ENCODE measurements around the gene PDGFD. TPM values are rescaled to one million over a fixed set of nuclear protein-coding genes. Genes with fewer than 3 reads are reported as not detected.

Gene PDGFD
- total RNA-seq, 1 donor from 2014 or later = 3.4 TPM

DNA sequence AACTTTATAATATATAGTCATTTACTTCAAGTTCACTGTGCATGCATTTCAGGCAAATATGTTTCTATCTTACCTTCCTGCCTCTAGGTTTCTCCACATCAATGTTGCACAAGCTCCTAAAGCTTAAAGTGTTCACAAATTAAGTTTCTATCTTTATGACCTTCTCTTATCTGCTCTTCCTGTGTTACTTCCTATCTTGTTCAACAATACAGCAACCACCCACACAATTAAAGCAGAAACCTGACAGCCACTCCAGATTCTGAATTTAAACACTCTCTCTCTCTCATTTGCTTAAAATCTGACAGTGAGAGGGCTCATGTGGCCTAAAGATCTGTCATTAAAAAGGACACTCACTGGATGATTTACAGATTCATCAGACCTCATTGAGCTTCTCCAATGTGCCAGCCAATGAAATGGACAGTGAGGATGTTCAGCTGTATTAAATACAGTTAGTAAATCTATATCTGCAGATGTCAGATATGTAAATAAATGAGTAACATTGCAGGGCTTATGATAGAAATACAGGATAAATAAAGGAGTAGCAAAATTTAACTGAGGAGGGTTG is 10.9 kb downstream of the PDGFD start:
- Histone ChIP-seq H3K27me3 (ENCODE audit: control insufficient read depth, insufficient read depth, low read length) (no peaks in the 10 kb centered on the region), H3K36me3 (ENCODE audit: control insufficient read depth, insufficient read depth, low read length) (no peaks in the 10 kb centered on the region), H3K4me3 (ENCODE audit: low read depth, low read length) (no peak overlapping the region)
- TF ChIP-seq, protein P1, sequence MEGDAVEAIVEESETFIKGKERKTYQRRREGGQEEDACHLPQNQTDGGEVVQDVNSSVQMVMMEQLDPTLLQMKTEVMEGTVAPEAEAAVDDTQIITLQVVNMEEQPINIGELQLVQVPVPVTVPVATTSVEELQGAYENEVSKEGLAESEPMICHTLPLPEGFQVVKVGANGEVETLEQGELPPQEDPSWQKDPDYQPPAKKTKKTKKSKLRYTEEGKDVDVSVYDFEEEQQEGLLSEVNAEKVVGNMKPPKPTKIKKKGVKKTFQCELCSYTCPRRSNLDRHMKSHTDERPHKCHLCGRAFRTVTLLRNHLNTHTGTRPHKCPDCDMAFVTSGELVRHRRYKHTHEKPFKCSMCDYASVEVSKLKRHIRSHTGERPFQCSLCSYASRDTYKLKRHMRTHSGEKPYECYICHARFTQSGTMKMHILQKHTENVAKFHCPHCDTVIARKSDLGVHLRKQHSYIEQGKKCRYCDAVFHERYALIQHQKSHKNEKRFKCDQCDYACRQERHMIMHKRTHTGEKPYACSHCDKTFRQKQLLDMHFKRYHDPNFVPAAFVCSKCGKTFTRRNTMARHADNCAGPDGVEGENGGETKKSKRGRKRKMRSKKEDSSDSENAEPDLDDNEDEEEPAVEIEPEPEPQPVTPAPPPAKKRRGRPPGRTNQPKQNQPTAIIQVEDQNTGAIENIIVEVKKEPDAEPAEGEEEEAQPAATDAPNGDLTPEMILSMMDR (IDR thresholded peaks at IDR 0.05; ENCODE audit: insufficient read depth, low read length, poor library complexity, severe bottlenecking) = no peak
- DNase-seq (ENCODE audit: low read depth) = no peak

DNA sequence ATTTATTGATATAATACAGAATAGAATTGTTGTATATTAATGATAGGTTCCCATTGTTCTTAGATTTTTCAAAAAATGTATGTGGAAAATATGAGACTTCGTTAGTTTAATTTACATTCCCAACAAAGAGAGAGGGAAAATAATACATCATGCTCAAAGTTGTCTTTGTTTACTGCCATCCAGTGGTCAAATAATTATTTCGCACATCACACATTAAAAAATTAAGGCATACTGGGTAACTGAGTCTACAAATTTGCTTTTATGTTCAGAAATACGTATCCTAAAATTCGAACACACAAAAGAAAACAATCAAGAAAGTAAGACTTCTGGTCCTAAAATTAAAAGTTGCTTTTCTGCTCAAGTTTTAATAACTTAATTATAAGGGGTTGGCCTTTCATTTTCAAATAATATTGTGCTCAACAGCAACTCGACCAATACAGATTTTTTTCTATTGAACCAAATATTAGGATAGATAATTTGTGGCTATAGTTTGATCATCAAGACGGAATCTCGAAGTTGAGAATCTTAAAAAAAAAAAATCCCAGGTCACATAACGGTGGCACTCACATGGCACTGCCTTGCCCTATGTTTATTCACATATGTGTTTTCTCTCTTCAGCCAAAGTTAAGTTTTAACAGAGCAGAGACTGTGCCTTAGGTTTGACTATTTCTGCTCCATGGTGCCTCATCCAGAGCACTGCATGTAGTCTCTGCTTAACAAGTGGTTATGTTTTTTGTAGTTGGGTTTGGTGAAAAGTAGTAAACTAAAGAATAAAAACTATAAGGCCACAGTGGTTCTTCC is 12.3 kb downstream of the PDGFD start:
- H3K36me3 ChIP-seq (ENCODE audit: control insufficient read depth, insufficient read depth, low read length) = no peaks in the 10 kb centered on the region
- no peaks in the 10 kb centered on the region for H3K27me3 ChIP-seq (ENCODE audit: control insufficient read depth, insufficient read depth, low read length)
- TF ChIP-seq, protein P1 (IDR thresholded peaks at IDR 0.05; ENCODE audit: insufficient read depth, low read length, poor library complexity, severe bottlenecking) = peak; percentile 27
- no peak overlapping the region for H3K4me3 ChIP-seq (ENCODE audit: low read depth, low read length)
- DNase-seq (ENCODE audit: low read depth) = no peak

DNA sequence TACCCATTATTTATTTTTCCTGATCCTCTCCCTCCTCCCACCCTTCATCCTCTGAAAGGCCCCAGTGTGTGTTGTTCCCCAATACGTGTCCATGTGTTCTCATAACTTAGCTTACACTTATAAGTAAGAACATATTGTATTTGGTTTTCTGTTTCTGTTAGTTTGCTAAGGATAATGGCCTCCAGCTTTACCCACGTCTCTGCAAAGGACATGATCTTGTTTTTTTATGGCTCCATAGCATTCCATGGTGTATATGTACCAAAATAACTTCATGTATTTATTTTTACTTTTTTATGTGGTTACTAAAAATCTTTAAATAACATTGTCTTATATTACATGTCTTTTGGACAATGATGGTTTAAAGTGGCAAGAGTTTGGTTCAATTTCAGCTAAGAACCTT is 15.2 kb downstream of the PDGFD start:
- Histone ChIP-seq H3K4me3 (ENCODE audit: low read depth, low read length) (no peak overlapping the region), H3K27me3 (ENCODE audit: control insufficient read depth, insufficient read depth, low read length) (no peaks in the 10 kb centered on the region), H3K36me3 (ENCODE audit: control insufficient read depth, insufficient read depth, low read length) (no peaks in the 10 kb centered on the region)
- TF ChIP-seq, protein P1 (IDR thresholded peaks at IDR 0.05; ENCODE audit: insufficient read depth, low read length, poor library complexity, severe bottlenecking) = no peak
- DNase-seq (ENCODE audit: low read depth) = no peak

DNA sequence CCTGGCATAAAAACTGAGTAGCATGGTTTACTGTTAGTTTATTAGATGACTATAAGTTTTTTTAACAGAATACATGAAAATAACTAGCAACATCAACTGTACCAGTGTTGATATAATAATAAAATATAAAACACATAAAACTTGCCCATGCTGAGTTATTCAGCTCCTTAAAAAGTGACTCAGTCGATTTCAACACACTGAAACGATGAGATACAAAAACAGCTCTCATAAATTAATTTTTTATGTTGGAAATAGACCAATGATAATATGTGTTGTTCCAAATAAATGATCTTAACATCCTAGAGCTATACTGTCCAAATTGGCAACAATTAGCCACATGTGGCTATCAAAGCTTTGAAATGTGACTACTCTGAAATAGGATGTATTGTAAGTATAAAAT is 15.9 kb downstream of the PDGFD start:
- Histone ChIP-seq H3K27me3 (ENCODE audit: control insufficient read depth, insufficient read depth, low read length) (no peaks in the 10 kb centered on the region), H3K36me3 (ENCODE audit: control insufficient read depth, insufficient read depth, low read length) (no peaks in the 10 kb centered on the region), H3K4me3 (ENCODE audit: low read depth, low read length) (no peak overlapping the region)
- TF ChIP-seq, protein P1 (IDR thresholded peaks at IDR 0.05; ENCODE audit: insufficient read depth, low read length, poor library complexity, severe bottlenecking) = no peak
- DNase-seq (ENCODE audit: low read depth) = no peak

DNA sequence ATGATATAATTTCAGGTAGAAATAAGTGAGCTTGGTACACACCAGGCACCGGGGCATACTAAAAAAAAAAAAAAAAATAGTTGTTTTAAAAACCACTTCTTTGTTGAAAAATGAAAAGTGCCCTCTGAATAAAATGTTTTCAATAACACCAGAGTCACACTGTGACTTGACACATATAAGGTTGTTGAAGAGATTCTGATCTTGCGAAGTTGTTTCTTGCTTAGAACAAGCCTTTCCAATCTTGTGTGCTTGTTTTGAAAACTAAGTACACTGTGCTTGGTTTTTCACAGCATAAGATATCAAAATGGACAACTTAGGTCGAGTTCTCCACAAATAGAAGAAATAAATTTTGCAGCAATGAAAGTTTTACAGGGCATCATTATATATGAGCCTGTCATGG is 17.0 kb downstream of the PDGFD start:
- no peak overlapping the region for H3K4me3 ChIP-seq (ENCODE audit: low read depth, low read length)
- no peaks in the 10 kb centered on the region for H3K27me3 ChIP-seq (ENCODE audit: control insufficient read depth, insufficient read depth, low read length)
- DNase-seq (ENCODE audit: low read depth) = no peak
- TF ChIP-seq, protein P1 (IDR thresholded peaks at IDR 0.05; ENCODE audit: insufficient read depth, low read length, poor library complexity, severe bottlenecking) = no peak
- H3K36me3 ChIP-seq (ENCODE audit: control insufficient read depth, insufficient read depth, low read length) = no peaks in the 10 kb centered on the region

Measured in kidney epithelial cell (primary cell).